GM15510 (cell line): ENCODE results near the gene XIRP1.

Source experiments
- POLR2A ChIP-seq: IDR thresholded peaks from 3 replicates; pipeline ENCODE4 v1.6.1; 2011; ENCODE audit warnings: borderline replicate concordance; ENCODE audit not compliant: insufficient read length; ENCODE audit errors: extremely low read depth

XIRP1 gene, protein sequence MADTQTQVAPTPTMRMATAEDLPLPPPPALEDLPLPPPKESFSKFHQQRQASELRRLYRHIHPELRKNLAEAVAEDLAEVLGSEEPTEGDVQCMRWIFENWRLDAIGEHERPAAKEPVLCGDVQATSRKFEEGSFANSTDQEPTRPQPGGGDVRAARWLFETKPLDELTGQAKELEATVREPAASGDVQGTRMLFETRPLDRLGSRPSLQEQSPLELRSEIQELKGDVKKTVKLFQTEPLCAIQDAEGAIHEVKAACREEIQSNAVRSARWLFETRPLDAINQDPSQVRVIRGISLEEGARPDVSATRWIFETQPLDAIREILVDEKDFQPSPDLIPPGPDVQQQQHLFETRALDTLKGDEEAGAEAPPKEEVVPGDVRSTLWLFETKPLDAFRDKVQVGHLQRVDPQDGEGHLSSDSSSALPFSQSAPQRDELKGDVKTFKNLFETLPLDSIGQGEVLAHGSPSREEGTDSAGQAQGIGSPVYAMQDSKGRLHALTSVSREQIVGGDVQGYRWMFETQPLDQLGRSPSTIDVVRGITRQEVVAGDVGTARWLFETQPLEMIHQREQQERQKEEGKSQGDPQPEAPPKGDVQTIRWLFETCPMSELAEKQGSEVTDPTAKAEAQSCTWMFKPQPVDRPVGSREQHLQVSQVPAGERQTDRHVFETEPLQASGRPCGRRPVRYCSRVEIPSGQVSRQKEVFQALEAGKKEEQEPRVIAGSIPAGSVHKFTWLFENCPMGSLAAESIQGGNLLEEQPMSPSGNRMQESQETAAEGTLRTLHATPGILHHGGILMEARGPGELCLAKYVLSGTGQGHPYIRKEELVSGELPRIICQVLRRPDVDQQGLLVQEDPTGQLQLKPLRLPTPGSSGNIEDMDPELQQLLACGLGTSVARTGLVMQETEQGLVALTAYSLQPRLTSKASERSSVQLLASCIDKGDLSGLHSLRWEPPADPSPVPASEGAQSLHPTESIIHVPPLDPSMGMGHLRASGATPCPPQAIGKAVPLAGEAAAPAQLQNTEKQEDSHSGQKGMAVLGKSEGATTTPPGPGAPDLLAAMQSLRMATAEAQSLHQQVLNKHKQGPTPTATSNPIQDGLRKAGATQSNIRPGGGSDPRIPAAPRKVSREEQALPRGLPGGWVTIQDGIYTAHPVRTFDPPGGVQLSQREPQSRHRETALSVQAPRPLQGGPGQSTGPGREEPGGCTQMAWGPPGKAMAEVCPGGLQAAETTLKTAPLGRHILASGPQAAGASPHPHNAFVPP (N-terminal part only)

DNA sequence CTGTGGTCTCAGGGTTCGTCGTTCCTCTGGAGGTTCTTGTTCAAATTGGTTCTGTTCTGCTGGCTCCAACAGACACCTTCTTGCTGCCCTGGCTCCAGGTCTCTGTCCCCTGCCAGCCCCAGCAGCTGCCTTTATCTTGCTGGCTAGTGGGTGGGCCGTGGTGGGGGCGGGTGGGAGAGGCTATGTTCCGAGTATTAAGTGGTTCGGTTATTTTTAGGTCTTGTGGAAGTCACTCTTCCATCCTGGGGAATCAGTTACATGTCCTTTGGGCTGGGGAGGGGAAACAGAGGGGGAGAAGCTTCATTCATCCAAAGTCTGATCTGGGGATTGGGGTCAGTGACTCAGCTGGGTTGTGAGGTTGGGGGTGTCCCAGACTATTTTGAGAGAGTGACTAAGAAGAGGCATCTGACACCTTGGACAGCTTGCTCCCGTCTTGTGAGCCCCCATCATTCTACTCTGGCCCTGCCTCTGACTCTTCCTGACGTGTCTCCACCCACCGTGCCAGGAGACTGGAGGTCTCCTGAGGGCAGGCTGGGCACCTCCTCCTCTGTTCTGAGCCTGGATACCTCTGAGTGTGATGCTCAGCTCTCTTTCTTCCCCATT, at the start of gene XIRP1:
Gene XIRP1 (minus strand): TSS at position 106 of the 603 bp plus-strand sequence. CDS start 3,150 bp downstream, outside the sequence.
- TF ChIP-seq POLR2A = no peak

DNA sequence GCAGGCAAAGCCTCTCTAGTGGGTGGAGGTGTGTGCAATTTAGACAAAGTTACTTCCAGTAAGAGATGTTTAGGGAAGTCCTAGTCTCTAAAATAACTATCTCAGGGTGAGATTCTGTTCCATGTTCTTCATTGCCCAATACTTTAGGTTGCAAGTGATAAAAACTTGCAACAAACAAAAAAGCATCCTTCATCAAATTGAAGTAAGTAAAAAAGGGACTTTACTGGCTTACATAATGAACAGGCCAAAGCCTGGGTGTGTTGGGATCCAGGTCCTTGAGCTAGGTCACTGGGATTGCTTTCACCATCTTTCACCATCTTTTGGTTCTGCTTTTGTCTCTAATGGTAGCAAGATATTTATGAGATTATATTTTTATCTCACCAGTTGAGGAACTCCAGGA, 49.2 kb upstream of the XIRP1 start:
- TF ChIP-seq POLR2A = no peak

DNA sequence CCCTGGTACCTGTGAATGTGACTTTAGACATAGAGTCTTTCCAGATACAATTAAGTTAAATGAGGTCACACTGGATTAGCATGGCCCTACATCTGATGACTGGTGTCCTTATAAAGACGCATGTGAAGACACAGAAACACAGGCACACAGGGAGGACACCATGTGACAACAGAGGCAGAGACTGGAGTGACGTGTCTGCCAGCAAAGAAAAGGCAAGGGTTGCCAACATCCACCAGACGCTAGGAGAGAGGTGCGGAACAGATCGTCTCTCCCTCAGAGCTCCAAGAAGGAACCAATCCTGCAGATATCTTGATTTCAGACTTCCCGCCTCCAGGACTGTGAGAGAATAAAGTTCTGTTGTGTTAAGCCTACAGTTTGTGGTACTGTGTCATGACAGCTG, 44.6 kb upstream of the XIRP1 start:
- TF ChIP-seq POLR2A = no peak

DNA sequence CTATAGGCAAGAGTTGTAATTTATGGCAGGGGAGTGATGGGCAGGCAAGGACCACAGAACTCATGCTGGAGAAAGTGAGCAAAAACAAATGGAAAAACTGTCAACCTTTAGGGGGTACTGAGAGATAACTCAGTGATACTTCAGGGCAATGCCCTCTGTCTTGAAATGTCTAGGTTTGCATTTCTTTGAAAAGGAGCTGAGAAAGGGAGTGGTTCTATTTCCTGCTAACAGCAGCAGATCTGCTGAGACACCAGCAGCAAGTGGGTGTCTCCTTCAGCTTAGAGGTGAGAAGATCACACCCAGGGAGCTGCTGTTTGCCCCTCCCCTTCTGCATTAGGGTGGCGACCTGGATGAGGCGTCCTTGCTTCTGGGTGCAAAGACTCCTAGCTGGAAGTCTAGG, 42.3 kb upstream of the XIRP1 start:
- no peak for TF ChIP-seq POLR2A

DNA sequence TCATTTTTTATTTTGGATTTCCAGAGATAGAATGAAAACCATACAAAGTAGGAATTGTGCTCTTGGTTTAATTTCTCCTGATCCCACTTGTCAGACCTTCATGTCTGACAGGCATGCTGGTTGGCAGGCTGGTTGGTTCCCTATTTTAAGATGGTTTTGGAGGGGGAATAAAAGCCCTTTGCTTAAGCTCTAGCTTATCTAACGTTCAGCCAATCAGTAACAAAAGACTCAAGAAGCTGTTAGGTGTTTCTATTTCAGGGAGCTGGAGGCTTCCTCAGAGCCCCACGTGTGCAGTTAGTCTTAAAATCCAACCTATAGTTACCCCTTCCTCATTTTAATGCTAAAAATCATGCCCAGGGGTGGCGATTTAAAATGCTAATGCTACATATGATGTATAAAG, 40.5 kb upstream of the XIRP1 start:
- TF ChIP-seq POLR2A = no peak

DNA sequence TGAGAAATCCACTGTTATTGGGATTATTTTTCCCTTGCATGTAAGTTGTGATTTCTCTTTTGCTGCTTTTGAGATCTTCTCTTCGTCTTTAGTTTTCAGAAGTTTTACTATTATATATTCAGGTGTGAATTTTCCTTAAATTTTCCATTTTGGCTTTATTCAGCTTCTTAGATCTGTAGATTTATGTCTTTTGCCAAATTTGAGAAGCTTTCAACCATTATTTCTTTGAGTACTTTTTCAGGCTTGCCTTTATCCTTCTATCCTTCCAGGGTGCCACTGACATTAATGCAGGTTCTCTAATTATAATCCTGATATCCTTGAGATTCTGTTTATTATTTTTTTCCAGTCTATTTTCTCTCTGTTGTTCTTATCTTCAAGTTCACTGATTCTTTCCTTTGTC, 38.1 kb upstream of the XIRP1 start:
- no peak for TF ChIP-seq POLR2A

DNA sequence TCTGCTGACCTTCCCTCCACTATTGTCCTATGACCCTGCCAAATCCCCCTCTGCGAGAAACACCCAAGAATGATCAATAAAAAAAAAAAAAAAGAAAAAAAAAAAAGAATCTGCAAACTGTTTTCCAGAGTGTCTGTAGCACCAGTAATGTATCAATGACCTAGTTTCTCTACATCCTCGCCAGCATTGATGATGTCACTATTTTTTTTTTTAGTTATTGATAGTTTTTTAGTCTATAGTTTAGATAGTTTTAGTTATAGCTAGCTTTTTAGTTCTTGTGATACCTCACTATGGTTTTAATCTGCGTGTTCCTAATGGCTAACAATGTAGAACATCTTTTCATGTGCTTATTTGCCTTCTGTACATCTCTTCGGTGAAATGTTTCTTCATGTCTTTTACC, 36.1 kb upstream of the XIRP1 start:
- no peak for TF ChIP-seq POLR2A

DNA sequence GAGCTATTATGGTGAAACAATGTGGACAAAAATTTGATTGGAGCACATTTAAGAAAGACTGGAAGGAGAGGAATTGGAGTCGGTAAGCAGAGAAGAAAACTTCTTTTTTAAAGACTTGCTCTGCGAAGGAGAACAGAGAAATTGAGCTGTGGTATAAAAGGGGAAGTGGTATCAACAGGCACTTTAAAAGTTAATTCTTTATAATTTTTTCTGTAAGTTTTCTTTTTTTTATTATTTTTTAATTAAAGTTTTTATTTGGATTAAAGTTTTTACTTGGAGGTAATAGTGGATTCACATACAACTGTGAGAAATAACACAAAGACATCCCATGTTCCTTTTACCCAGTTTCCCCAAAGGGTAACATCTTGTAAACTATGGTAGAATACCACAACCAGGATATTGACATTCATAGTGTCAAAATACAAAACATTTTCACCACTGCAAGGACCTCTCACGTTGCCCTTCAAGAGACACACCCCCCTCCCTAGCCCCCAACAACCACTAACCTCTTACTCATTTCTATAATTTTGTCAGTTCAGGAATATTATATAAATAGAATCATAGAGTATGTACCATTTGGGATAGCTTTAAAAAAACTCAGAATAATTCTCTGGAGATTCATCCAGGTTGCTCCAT, 33.8 kb upstream of the XIRP1 start:
- no peak for TF ChIP-seq POLR2A

DNA sequence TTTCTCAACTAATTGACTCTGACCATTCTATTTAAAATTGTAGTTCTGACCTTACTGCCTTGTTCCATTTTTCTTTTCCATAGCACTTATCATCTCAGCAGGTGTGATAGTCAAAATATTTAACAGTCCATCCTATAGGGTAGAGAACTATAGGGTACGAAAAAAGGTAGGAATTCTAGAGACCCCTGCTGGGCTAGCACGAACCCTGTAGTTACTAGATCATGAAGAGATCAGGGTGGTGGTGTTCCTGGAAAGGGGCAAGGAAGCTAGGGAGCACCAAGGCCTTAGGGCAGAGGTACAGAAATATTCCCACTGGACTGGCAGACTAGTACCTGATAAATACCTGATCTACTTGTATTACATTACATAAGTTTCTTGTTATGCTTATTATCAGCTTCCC, 31.9 kb upstream of the XIRP1 start:
- no peak for TF ChIP-seq POLR2A

DNA sequence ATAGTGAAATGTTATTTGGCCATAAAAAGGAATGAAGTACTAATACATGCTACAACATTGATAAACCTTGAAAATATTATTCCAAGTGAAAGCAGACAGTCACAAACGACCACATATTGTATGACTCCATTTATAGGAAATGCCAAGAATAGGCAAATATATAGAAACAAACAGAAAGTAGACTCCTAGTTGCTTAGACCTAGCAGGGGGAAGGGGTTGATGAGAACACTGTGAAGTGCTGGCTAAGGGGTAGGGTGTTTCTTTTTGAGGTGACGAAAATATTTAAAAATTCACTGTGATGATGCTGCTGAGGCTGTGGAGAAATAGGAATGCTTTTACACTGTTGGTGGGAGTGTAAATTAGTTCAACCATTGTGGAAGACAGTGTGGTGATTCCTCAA, 30.5 kb upstream of the XIRP1 start:
- no peak for TF ChIP-seq POLR2A

DNA sequence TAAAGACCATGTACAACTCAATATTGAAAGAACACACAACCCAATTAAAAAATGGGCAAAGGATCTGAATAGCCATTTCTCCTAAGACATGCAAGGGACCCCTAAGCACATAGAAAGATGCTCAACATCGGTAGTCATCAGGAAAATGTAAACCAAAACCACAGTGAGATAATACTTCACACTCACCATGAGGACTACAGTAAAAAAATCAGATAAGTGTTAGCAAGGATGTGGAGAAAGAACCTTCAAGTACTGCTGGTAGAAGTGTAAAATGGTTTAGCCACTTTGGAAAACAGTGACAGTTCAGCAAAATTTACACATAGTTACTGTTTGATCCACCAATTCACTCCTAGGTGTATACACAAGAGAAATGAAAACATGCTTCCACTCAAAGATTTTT, 30.1 kb upstream of the XIRP1 start:
- no peak for TF ChIP-seq POLR2A

DNA sequence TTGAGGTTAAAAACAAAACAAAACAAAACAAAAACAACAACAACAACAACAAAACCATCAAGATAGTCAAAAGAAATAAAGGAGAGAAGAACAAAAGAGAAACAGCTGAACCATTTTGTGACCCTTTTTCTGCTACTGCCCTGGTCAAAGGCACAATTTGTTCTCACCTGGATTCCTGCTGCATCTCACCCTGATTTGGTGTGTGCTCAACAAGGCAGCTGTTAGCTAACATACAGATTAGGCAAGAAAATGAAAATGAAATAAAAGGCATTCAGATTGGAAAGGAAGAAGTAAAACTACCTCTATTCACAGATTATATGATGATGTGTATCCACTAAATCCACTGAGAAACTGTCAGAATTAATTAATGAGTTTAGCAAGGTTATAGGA, 28.7 kb upstream of the XIRP1 start:
- TF ChIP-seq POLR2A = no peak

DNA sequence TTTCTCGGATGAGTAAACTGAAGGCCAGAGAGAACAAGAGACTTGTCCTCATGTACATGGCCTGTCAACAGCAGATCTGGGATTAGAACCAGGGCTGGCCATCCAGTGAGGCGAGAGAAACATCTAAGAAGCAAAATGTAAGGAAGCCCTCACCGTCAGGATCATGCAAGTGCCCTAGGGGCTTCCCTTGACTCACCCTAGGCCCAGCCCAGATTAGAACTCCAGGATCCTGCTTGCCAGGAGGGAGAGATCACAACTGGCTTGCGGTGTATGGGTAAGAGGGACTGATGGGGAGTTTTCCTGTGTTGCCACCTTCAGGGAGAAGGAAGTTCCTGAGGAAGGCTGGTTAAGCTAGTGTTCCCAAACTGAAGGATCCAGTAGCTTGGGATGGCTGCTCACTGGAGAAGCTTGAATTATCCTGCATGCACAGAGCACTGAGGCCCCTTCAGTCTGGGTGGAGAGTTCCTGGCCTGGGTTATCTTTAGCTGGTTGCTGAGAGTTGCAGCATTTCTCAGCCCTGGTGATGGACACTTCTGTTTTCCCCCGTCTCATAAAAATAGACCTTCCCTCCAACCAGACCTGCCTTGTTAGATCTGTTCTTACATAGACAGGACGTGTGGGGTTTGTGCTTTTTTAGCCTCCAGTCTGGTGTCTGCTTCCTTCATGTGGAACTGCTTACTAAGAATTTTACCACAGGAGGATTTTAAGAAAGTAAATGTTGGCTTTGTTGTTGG, 28.2 kb upstream of the XIRP1 start:
- no peak for TF ChIP-seq POLR2A
